HFFc6 (cell line): ENCODE data around the gene SPACA4. TPM values are rescaled to one million over a fixed set of nuclear protein-coding genes. Genes with fewer than 3 reads are reported as not detected.

Source experiments
- DNase-seq: peaks from one replicate; pipeline ENCODE4 v3.0.0-alpha.2; 2018
- H3K27ac Mint-ChIP-seq: 2 replicates; pipeline ENCODE4 v1.8.0; 2020; ENCODE audit warnings: mild to moderate bottlenecking, mixed read lengths
- H3K27me3 Mint-ChIP-seq: 2 replicates; pipeline ENCODE4 v1.8.0; 2021; ENCODE audit warnings: mild to moderate bottlenecking, moderate library complexity, mixed read lengths; ENCODE audit not compliant: insufficient read depth
- H3K36me3 Mint-ChIP-seq: 2 replicates; pipeline ENCODE4 v1.8.0; 2021; ENCODE audit warnings: low read depth, mixed read lengths
- H3K4me1 Mint-ChIP-seq: 2 replicates; pipeline ENCODE4 v1.8.0; 2020; ENCODE audit warnings: low read depth, mixed read lengths
- H3K4me3 Mint-ChIP-seq: 2 replicates; pipeline ENCODE4 v1.8.0; 2020; ENCODE audit warnings: mild to moderate bottlenecking, moderate library complexity, mixed read lengths
- H3K9me3 Mint-ChIP-seq: 2 replicates; pipeline ENCODE4 v1.8.0; 2020; ENCODE audit warnings: mild to moderate bottlenecking, mixed read lengths
- total RNA-seq, 6 experiments: library from RNA; stranded (reverse); fragmentation: NEBNext Ultra II Directional; extraction: Animal tissue kit (Norgen Biotek cat#: 25700); gene quantifications; 2 replicates in 1 of 6; 3 replicates in 5 of 6; pipeline ENCODE4 v1.2.3, GENCODE V29; 2021
- TF ChIP-seq, protein P1 (sequence below): fragments of 200-600 bp; sonication (generic); IDR thresholded peaks from 2 replicates; pipeline ENCODE4 v1.5.0; 2021; ENCODE audit warnings: antibody characterized with exemption, mild to moderate bottlenecking

SPACA4 gene
- total RNA-seq, 6 experiments from 2014 or later, result not detected

DNA sequence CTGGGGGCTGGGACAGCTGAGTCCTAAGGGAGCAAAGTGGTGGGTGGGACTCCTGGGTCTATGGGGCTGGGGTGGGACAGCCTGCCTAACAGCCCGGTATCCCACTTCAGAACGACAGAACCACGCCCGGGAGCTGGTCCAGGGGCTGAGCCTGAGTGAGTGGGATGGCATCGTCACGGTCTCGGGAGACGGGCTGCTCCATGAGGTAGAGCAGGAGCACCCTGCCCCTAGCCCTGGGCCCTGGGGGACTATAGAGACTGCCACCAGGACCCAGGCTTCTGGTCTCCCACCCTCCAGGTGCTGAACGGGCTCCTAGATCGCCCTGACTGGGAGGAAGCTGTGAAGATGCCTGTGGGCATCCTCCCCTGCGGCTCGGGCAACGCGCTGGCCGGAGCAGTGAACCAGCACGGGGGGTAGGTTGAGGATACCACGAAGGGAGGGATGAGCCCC lies 21.3 kb downstream of the SPACA4 start:
- Mint-ChIP-seq H3K36me3 (peaks cover 9% of the 10 kb centered on the region), H3K4me3 (no peak overlapping the region), H3K9me3 (no peaks in the 10 kb centered on the region), H3K4me1 (peaks cover 28% of the 10 kb centered on the region), H3K27ac (no peak overlapping the region), H3K27me3 (no peaks in the 10 kb centered on the region; the same call in none of the 2 replicates)
- no peak for DNase-seq
- TF ChIP-seq, protein P1, sequence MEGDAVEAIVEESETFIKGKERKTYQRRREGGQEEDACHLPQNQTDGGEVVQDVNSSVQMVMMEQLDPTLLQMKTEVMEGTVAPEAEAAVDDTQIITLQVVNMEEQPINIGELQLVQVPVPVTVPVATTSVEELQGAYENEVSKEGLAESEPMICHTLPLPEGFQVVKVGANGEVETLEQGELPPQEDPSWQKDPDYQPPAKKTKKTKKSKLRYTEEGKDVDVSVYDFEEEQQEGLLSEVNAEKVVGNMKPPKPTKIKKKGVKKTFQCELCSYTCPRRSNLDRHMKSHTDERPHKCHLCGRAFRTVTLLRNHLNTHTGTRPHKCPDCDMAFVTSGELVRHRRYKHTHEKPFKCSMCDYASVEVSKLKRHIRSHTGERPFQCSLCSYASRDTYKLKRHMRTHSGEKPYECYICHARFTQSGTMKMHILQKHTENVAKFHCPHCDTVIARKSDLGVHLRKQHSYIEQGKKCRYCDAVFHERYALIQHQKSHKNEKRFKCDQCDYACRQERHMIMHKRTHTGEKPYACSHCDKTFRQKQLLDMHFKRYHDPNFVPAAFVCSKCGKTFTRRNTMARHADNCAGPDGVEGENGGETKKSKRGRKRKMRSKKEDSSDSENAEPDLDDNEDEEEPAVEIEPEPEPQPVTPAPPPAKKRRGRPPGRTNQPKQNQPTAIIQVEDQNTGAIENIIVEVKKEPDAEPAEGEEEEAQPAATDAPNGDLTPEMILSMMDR, result no peak

DNA sequence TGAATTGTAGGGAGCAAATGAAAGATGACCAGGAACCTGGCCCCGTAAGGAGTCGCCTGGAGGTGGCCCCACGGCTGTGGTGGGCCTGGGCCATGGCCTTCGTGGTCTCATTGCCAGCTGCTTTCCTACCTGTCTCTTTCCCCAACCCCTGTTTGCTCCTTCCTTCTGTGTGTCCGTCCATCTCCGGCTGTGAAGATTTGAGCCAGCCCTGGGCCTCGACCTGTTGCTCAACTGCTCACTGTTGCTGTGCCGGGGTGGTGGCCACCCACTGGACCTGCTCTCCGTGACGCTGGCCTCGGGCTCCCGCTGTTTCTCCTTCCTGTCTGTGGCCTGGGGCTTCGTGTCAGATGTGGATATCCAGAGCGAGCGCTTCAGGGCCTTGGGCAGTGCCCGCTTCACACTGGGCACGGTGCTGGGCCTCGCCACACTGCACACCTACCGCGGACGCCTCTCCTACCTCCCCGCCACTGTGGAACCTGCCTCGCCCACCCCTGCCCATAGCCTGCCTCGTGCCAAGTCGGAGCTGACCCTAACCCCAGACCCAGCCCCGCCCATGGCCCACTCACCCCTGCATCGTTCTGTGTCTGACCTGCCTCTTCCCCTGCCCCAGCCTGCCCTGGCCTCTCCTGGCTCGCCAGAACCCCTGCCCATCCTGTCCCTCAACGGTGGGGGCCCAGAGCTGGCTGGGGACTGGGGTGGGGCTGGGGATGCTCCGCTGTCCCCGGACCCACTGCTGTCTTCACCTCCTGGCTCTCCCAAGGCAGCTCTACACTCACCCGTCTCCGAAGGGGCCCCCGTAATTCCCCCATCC lies 22.1 kb downstream of the SPACA4 start:
- Mint-ChIP-seq H3K4me3 (no peak overlapping the region), H3K36me3 (peaks cover 4% of the 10 kb centered on the region), H3K9me3 (no peaks in the 10 kb centered on the region), H3K27ac (no peak overlapping the region), H3K4me1 (peaks cover 29% of the 10 kb centered on the region), H3K27me3 (no peaks in the 10 kb centered on the region; the same call in none of the 2 replicates)
- TF ChIP-seq, protein P1, result no peak
- DNase-seq, result no peak

DNA sequence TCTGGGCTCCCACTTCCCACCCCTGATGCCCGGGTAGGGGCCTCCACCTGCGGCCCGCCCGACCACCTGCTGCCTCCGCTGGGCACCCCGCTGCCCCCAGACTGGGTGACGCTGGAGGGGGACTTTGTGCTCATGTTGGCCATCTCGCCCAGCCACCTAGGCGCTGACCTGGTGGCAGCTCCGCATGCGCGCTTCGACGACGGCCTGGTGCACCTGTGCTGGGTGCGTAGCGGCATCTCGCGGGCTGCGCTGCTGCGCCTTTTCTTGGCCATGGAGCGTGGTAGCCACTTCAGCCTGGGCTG lies 22.7 kb downstream of the SPACA4 start:
- no peak for DNase-seq
- Mint-ChIP-seq H3K27me3 (no peaks in the 10 kb centered on the region; the same call in none of the 2 replicates), H3K27ac (no peak overlapping the region), H3K4me3 (no peak overlapping the region), H3K4me1 (peaks cover 29% of the 10 kb centered on the region), H3K36me3 (no peaks in the 10 kb centered on the region), H3K9me3 (no peaks in the 10 kb centered on the region)
- TF ChIP-seq, protein P1, result no peak

DNA sequence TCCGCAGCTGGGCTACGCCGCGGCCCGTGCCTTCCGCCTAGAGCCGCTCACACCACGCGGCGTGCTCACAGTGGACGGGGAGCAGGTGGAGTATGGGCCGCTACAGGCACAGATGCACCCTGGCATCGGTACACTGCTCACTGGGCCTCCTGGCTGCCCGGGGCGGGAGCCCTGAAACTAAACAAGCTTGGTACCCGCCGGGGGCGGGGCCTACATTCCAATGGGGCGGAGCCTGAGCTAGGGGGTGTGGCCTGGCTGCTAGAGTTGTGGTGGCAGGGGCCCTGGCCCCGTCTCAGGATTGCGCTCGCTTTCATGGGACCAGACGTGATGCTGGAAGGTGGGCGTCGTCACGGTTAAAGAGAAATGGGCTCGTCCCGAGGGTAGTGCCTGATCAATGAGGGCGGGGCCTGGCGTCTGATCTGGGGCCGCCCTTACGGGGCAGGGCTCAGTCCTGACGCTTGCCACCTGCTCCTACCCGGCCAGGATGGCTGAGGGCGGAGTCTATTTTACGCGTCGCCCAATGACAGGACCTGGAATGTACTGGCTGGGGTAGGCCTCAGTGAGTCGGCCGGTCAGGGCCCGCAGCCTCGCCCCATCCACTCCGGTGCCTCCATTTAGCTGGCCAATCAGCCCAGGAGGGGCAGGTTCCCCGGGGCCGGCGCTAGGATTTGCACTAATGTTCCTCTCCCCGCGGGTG lies 23.2 kb downstream of the SPACA4 start:
- DNase-seq, result no peak
- Mint-ChIP-seq H3K27ac (no peak overlapping the region), H3K4me3 (no peak overlapping the region), H3K9me3 (no peaks in the 10 kb centered on the region), H3K27me3 (no peaks in the 10 kb centered on the region; the same call in none of the 2 replicates), H3K36me3 (no peaks in the 10 kb centered on the region), H3K4me1 (peaks cover 34% of the 10 kb centered on the region)
- TF ChIP-seq, protein P1, result no peak

DNA sequence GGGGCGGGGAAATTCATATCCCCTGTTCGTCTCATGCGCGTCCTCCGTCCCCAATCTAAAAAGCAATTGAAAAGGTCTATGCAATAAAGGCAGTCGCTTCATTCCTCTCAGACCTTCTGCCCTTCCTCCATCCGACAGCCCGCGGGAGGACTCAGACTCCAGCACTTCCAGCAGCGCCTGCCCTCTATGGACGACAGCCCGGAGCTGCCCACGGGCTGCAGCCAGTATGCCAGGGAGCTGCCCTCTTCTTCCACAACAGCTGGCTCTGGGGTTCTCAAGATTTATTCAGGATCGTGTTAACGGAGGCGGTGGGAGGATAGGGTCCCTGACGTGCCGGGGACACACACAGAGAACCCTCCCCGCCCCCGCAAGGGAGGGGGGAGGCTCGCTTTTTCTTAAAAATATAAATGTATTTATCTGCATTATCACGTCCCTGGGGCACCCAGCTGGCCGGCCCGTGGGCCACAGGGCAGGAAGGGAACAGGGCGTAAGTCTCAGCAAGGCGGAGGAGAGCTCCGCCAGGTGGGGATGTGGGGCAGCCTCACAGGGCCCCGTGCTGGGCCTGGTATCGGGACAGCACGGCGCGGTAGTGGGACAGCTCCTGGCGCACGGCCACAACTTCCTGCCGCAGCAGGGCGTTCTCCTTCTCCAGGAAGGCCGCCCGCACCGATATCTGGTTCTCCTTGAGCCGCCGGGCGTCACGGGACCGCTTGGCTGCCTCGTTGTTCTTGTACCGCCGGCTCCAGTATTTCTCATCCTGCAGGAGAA lies 23.9 kb downstream of the SPACA4 start:
- Mint-ChIP-seq H3K27ac (no peak overlapping the region), H3K27me3 (no peaks in the 10 kb centered on the region; the same call in none of the 2 replicates), H3K9me3 (no peaks in the 10 kb centered on the region), H3K36me3 (no peaks in the 10 kb centered on the region), H3K4me3 (0 out of 2 replicates have a peak overlapping the region, but pooled peaks have one; percentile 30), H3K4me1 (peaks cover 32% of the 10 kb centered on the region)
- TF ChIP-seq, protein P1, result no peak
- DNase-seq, result no peak
